Measurements from ENCODE around the gene PAX8. TPM values are rescaled to one million over a fixed set of nuclear protein-coding genes. Genes with fewer than 3 reads are reported as not detected.

The PAX8 gene
- total RNA-seq, 1 donor from 2014 or later: 0.44 TPM

DNA sequence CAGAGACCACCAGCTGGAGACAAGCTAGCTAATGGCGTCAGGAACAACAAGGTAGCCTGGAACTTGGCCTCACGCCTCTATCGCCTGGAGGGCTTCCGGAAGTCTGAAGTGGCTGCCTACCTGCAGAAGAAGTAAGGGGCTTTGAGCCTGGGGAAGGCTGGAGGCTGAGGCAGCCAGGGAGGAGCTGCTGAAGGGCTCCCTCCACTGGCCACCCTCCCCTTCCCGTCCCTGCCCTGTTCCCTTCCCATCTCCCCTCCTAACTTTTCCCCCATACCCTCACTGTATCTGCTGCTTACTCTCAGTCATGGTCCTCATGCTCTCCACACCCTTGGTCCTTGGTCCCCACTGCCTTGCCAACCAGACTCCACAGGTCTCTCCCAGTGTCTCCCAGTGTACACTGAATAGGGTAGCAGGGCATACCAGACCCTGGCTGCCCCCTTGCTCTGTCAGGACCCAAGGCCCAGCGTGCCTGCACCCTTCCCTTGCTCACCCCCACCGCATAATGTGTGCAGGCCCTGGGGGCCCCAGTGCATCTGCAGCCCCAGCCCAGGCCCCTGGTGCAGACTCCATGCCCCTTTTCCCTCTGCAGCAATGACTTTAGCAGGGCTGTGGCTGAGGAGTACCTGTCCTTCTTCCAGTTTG, 86.1 kb downstream of the PAX8 start:
- intact Hi-C loops (cut with micrococcal nuclease): no loop called here
- Histone ChIP-seq H3K9me3 (replicated peaks) (no peaks in the 10 kb centered on the region), H3K27me3 (ENCODE audit: low read depth) (no peaks in the 10 kb centered on the region), H3K27ac (replicated peaks) (no peak overlapping the region), H3K36me3 (no peaks in the 10 kb centered on the region), H3K4me3 (no peak overlapping the region), H3K4me1 (no peaks in the 10 kb centered on the region)
- TF ChIP-seq, protein P1, sequence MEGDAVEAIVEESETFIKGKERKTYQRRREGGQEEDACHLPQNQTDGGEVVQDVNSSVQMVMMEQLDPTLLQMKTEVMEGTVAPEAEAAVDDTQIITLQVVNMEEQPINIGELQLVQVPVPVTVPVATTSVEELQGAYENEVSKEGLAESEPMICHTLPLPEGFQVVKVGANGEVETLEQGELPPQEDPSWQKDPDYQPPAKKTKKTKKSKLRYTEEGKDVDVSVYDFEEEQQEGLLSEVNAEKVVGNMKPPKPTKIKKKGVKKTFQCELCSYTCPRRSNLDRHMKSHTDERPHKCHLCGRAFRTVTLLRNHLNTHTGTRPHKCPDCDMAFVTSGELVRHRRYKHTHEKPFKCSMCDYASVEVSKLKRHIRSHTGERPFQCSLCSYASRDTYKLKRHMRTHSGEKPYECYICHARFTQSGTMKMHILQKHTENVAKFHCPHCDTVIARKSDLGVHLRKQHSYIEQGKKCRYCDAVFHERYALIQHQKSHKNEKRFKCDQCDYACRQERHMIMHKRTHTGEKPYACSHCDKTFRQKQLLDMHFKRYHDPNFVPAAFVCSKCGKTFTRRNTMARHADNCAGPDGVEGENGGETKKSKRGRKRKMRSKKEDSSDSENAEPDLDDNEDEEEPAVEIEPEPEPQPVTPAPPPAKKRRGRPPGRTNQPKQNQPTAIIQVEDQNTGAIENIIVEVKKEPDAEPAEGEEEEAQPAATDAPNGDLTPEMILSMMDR (IDR thresholded peaks at IDR 0.05; ENCODE audit: borderline replicate concordance): no peak
- no peak for DNase-seq

DNA sequence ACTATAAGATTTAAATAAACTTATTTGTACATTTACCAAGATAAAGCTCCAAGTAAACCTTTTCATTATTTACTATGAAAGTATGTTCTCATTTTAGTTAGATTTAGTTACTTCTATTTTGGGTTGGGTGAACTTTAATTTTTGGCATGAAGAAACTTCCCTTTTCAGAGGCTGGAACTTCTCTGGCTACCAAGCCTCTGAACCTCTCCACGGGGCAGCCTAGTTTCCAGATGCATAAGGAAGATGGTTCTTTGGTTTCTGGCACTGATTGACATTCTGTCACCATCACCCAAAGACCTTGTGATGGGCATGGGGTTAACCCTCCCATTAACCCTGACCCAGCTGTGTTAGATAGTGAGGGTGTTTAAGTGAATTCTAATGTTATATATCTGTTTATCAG, 87.8 kb downstream of the PAX8 start:
- H3K36me3 ChIP-seq: no peaks in the 10 kb centered on the region
- intact Hi-C loops (cut with micrococcal nuclease): no loop called here
- no peaks in the 10 kb centered on the region for H3K27me3 ChIP-seq (ENCODE audit: low read depth)
- H3K27ac ChIP-seq (replicated peaks): no peak overlapping the region
- DNase-seq: no peak
- H3K4me1 ChIP-seq: no peaks in the 10 kb centered on the region
- TF ChIP-seq, protein P1 (IDR thresholded peaks at IDR 0.05; ENCODE audit: borderline replicate concordance): no peak
- H3K4me3 ChIP-seq: no peak overlapping the region
- H3K9me3 ChIP-seq (replicated peaks): no peaks in the 10 kb centered on the region

DNA sequence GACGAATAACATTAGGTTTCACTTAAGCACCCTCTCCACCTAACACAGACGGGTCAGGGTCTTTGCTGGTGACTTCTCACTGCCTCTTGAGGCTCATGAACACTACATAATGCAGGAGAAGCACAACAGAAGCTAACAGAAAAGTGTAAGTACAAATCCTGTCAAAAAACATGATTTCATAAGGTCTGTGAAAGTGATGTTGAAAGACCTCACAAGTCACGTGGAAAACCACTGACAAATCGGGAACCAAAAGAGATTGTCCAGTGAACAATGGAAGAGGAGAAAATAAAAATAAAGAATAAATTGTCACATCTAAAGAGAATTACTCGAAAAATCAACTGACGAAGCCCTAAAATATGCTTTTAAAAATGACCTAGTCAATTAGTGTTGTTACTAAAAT, 91.0 kb downstream of the PAX8 start:
- no peak overlapping the region for H3K27ac ChIP-seq (replicated peaks)
- intact Hi-C loops (cut with micrococcal nuclease): no loop called here
- H3K4me3 ChIP-seq: no peak overlapping the region
- H3K9me3 ChIP-seq (replicated peaks): no peaks in the 10 kb centered on the region
- H3K4me1 ChIP-seq: no peaks in the 10 kb centered on the region
- no peaks in the 10 kb centered on the region for H3K27me3 ChIP-seq (ENCODE audit: low read depth)
- H3K36me3 ChIP-seq: no peaks in the 10 kb centered on the region
- no peak for DNase-seq
- TF ChIP-seq, protein P1 (IDR thresholded peaks at IDR 0.05; ENCODE audit: borderline replicate concordance): no peak

DNA sequence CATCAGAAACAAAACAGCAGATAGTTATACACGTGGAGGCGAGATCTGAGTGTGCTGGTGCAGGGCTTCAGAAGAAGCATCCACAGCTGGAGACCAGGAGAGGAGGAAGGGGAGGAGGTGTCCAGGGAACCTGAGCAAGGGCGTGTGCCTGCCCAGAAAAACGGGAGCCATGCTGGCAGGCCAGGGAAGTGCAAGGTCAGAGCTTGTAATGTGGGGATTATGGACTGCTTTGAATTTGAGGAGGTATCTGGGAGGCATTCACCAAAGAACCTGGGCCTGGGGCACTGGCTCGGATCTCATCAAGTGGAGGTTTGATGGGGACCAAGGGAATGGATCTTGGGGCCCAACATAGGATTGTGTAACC, 92.3 kb downstream of the PAX8 start:
- no peak for DNase-seq
- intact Hi-C loops (cut with micrococcal nuclease): no loop called here
- H3K4me3 ChIP-seq: no peak overlapping the region
- no peaks in the 10 kb centered on the region for H3K4me1 ChIP-seq
- no peaks in the 10 kb centered on the region for H3K36me3 ChIP-seq
- no peak overlapping the region for H3K27ac ChIP-seq (replicated peaks)
- no peaks in the 10 kb centered on the region for H3K27me3 ChIP-seq (ENCODE audit: low read depth)
- TF ChIP-seq, protein P1 (IDR thresholded peaks at IDR 0.05; ENCODE audit: borderline replicate concordance): no peak
- no peaks in the 10 kb centered on the region for H3K9me3 ChIP-seq (replicated peaks)

DNA sequence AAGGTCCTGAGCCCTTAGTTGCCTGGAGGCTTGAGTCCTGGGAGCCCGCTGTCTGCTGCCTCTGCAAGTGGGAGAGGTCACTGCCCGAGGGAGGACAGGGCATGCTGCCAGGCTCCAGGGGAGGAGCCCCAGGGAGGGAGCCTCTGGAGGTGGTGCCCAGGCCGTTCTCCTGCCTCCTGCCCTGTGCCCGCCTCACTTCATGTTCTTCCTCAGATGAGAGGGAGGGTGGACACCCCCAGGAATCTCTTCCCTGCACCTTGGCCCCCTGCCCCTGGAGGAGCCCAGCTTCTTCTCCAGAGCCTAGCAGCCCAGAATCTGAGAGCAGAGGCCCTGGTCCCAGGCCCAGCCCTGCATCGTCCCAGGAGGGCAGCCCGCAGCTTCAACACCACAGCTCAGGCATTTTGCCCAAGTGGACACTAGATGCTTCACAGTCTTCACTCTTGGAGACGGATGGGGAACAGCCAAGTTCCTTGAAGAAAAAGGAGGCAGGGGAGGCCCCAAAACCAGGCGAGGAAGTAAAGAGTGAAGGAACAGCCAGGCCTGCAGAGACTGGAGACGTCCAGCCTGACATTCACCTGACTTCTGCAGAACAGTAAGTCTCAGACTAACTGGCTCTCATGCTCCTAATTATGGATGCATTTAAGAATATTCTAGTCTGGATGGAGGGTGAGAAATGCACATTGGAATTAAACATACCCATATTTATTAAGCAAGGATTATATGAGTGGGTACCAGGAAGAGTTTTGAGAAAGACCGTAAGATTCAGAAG, 92.9 kb downstream of the PAX8 start:
- no peaks in the 10 kb centered on the region for H3K4me1 ChIP-seq
- H3K9me3 ChIP-seq (replicated peaks): no peaks in the 10 kb centered on the region
- no peak overlapping the region for H3K4me3 ChIP-seq
- intact Hi-C loops (cut with micrococcal nuclease): no loop called here
- H3K27me3 ChIP-seq (ENCODE audit: low read depth): no peaks in the 10 kb centered on the region
- DNase-seq: no peak
- TF ChIP-seq, protein P1 (IDR thresholded peaks at IDR 0.05; ENCODE audit: borderline replicate concordance): no peak
- no peak overlapping the region for H3K27ac ChIP-seq (replicated peaks)
- H3K36me3 ChIP-seq: no peaks in the 10 kb centered on the region
